Loucy (cell line): ENCODE results near the gene SMAD3.

Source experiments
- CTCF ChIP-seq: fragments of 200-600 bp; sonication (generic); conservative IDR thresholded peaks from 2 replicates; pipeline ENCODE4 v1.5.1; 2014; ENCODE audit warnings: mild to moderate bottlenecking, antibody characterized with exemption, low read length
- EZH2phosphoT487 ChIP-seq: fragments of 200-600 bp; IDR thresholded peaks from 2 replicates; pipeline ENCODE4 v1.6.1; 2018; ENCODE audit warnings: antibody characterized with exemption, mild to moderate bottlenecking, moderate library complexity, borderline replicate concordance

DNA sequence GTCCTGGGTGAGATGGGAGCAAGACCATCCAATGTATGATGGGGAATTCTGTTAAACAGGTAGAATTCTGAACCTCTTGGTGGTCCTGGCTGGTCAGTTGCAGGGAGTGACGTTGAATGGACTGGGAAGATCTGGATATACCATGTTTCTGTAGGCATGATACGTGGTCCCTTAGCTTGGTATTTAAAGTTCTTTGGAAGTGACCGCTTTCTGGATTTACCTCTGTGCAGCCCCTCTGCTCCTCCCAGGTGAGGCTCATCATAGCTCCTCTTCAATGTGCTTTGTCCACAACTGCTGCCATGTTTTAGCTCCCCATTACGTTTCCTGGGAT is 37.2 kb downstream of the SMAD3 start:
- TF ChIP-seq CTCF (no peak), EZH2phosphoT487 (no peak)
